Measurements from ENCODE around the gene RHOJ. TPM values are rescaled to one million over a fixed set of nuclear protein-coding genes. Genes with fewer than 3 reads are reported as not detected.

RHOJ gene
- total and polyA plus RNA-seq, 2 experiments from 2014 or later, result 0.17 TPM; not detected in 1

DNA sequence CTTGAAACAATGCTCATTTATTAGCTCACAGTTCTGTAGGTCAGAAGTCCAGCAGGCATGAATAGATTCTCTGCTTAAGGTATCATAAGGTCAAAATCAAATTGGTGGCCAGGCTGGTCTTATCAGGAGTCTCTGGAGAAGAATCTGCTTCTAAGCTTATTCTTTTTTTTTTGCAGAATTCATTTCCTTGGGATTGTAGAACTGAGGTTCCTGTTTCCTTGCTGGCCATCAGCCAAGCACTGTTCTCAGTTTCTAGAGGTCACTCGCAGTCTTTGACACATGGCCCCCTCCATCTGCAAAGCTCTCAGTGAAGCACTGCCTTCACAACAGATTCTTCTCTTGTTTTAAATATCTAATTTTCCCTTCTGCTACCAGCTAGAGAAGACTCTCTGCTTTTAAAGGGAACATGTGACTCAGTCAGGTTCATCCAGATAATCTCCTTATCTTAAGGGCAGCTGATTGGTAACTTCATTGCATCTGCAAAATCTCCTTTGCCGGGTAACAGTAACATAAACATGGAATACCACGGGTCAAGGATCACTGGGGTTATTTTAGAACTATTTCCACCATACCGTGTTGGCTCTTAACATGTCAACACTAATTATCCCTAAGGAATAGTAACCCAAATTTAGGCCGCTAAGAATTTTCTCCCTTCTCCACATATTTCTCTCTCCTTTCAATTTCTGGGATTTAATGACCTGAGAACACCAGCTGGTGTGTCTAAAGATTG, 25.3 kb downstream of the RHOJ start:
- Mint-ChIP-seq H3K4me1 (no peaks in the 10 kb centered on the region), H3K4me3 (no peak overlapping the region), H3K9me3 (no peaks in the 10 kb centered on the region), H3K36me3 (ENCODE audit: low read depth) (no peaks in the 10 kb centered on the region), H3K27ac (no peak overlapping the region), H3K27me3 (ENCODE audit: insufficient read depth, low read depth, poor library complexity) (peaks cover 6% of the 10 kb centered on the region)
- no peak overlapping the region for H3K4me3 ChIP-seq
- DNase-seq (ENCODE audit: low spot score) (no peak), ATAC-seq (no peak)
- H3K79me2 ChIP-seq (replicated peaks; ENCODE audit: insufficient read depth), result no peaks in the 10 kb centered on the region
- no peaks in the 10 kb centered on the region for H3K36me3 ChIP-seq (ENCODE audit: insufficient read depth)
- H2AFZ ChIP-seq, result no peak overlapping the region
- no peak overlapping the region for H3K4me2 ChIP-seq
- no peaks in the 10 kb centered on the region for H3K4me1 ChIP-seq (ENCODE audit: insufficient read depth)
- H3F3A ChIP-seq (replicated peaks; ENCODE audit: low read depth), result no peaks in the 10 kb centered on the region
- H3K9me2 ChIP-seq (ENCODE audit: insufficient read depth), result no peaks in the 10 kb centered on the region
- H4K20me1 ChIP-seq (replicated peaks; ENCODE audit: insufficient read depth), result no peaks in the 10 kb centered on the region
- no peak for TF ChIP-seq EZH2phosphoT487 (IDR thresholded peaks at IDR 0.05; ENCODE audit: unreplicated experiment)
- TF ChIP-seq, protein P1, sequence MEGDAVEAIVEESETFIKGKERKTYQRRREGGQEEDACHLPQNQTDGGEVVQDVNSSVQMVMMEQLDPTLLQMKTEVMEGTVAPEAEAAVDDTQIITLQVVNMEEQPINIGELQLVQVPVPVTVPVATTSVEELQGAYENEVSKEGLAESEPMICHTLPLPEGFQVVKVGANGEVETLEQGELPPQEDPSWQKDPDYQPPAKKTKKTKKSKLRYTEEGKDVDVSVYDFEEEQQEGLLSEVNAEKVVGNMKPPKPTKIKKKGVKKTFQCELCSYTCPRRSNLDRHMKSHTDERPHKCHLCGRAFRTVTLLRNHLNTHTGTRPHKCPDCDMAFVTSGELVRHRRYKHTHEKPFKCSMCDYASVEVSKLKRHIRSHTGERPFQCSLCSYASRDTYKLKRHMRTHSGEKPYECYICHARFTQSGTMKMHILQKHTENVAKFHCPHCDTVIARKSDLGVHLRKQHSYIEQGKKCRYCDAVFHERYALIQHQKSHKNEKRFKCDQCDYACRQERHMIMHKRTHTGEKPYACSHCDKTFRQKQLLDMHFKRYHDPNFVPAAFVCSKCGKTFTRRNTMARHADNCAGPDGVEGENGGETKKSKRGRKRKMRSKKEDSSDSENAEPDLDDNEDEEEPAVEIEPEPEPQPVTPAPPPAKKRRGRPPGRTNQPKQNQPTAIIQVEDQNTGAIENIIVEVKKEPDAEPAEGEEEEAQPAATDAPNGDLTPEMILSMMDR (conservative IDR thresholded peaks at IDR 0.05; ENCODE audit: low read depth in 2 of 2), result no peak
- no peak for TF ChIP-seq ZNF114 (CRISPR knock-in tag; IDR thresholded peaks at IDR 0.05)
- TF ChIP-seq CREB1 (CRISPR knock-in tag; IDR thresholded peaks at IDR 0.05; ENCODE audit: low read depth), result no peak
- TF ChIP-seq, protein P2, sequence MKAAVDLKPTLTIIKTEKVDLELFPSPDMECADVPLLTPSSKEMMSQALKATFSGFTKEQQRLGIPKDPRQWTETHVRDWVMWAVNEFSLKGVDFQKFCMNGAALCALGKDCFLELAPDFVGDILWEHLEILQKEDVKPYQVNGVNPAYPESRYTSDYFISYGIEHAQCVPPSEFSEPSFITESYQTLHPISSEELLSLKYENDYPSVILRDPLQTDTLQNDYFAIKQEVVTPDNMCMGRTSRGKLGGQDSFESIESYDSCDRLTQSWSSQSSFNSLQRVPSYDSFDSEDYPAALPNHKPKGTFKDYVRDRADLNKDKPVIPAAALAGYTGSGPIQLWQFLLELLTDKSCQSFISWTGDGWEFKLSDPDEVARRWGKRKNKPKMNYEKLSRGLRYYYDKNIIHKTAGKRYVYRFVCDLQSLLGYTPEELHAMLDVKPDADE (IDR thresholded peaks at IDR 0.05), result no peak
- no peak for TF ChIP-seq ZNF331 (CRISPR knock-in tag; IDR thresholded peaks at IDR 0.05; ENCODE audit: low read depth)
- TF ChIP-seq, protein P3, sequence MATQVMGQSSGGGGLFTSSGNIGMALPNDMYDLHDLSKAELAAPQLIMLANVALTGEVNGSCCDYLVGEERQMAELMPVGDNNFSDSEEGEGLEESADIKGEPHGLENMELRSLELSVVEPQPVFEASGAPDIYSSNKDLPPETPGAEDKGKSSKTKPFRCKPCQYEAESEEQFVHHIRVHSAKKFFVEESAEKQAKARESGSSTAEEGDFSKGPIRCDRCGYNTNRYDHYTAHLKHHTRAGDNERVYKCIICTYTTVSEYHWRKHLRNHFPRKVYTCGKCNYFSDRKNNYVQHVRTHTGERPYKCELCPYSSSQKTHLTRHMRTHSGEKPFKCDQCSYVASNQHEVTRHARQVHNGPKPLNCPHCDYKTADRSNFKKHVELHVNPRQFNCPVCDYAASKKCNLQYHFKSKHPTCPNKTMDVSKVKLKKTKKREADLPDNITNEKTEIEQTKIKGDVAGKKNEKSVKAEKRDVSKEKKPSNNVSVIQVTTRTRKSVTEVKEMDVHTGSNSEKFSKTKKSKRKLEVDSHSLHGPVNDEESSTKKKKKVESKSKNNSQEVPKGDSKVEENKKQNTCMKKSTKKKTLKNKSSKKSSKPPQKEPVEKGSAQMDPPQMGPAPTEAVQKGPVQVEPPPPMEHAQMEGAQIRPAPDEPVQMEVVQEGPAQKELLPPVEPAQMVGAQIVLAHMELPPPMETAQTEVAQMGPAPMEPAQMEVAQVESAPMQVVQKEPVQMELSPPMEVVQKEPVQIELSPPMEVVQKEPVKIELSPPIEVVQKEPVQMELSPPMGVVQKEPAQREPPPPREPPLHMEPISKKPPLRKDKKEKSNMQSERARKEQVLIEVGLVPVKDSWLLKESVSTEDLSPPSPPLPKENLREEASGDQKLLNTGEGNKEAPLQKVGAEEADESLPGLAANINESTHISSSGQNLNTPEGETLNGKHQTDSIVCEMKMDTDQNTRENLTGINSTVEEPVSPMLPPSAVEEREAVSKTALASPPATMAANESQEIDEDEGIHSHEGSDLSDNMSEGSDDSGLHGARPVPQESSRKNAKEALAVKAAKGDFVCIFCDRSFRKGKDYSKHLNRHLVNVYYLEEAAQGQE (IDR thresholded peaks at IDR 0.05; ENCODE audit: unreplicated experiment), result no peak
- TF ChIP-seq JUNB (IDR thresholded peaks at IDR 0.05; ENCODE audit: unreplicated experiment), result no peak
- TF ChIP-seq, protein P4, sequence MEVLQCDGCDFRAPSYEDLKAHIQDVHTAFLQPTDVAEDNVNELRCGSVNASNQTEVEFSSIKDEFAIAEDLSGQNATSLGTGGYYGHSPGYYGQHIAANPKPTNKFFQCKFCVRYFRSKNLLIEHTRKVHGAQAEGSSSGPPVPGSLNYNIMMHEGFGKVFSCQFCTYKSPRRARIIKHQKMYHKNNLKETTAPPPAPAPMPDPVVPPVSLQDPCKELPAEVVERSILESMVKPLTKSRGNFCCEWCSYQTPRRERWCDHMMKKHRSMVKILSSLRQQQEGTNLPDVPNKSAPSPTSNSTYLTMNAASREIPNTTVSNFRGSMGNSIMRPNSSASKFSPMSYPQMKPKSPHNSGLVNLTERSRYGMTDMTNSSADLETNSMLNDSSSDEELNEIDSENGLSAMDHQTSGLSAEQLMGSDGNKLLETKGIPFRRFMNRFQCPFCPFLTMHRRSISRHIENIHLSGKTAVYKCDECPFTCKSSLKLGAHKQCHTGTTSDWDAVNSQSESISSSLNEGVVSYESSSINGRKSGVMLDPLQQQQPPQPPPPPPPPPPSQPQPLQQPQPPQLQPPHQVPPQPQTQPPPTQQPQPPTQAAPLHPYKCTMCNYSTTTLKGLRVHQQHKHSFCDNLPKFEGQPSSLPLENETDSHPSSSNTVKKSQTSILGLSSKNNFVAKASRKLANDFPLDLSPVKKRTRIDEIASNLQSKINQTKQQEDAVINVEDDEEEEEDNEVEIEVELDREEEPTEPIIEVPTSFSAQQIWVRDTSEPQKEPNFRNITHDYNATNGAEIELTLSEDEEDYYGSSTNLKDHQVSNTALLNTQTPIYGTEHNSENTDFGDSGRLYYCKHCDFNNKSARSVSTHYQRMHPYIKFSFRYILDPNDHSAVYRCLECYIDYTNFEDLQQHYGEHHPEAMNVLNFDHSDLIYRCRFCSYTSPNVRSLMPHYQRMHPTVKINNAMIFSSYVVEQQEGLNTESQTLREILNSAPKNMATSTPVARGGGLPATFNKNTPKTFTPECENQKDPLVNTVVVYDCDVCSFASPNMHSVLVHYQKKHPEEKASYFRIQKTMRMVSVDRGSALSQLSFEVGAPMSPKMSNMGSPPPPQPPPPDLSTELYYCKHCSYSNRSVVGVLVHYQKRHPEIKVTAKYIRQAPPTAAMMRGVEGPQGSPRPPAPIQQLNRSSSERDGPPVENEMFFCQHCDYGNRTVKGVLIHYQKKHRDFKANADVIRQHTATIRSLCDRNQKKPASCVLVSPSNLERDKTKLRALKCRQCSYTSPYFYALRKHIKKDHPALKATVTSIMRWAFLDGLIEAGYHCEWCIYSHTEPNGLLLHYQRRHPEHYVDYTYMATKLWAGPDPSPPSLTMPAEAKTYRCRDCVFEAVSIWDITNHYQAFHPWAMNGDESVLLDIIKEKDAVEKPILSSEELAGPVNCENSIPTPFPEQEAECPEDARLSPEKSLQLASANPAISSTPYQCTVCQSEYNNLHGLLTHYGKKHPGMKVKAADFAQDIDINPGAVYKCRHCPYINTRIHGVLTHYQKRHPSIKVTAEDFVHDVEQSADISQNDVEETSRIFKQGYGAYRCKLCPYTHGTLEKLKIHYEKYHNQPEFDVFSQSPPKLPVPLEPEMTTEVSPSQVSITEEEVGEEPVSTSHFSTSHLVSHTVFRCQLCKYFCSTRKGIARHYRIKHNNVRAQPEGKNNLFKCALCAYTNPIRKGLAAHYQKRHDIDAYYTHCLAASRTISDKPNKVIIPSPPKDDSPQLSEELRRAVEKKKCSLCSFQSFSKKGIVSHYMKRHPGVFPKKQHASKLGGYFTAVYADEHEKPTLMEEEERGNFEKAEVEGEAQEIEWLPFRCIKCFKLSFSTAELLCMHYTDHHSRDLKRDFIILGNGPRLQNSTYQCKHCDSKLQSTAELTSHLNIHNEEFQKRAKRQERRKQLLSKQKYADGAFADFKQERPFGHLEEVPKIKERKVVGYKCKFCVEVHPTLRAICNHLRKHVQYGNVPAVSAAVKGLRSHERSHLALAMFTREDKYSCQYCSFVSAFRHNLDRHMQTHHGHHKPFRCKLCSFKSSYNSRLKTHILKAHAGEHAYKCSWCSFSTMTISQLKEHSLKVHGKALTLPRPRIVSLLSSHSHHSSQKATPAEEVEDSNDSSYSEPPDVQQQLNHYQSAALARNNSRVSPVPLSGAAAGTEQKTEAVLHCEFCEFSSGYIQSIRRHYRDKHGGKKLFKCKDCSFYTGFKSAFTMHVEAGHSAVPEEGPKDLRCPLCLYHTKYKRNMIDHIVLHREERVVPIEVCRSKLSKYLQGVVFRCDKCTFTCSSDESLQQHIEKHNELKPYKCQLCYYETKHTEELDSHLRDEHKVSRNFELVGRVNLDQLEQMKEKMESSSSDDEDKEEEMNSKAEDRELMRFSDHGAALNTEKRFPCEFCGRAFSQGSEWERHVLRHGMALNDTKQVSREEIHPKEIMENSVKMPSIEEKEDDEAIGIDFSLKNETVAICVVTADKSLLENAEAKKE (CRISPR knock-in tag; IDR thresholded peaks at IDR 0.05), result no peak
- H3K27me3 ChIP-seq (ENCODE audit: insufficient read depth), result no peaks in the 10 kb centered on the region
- no peak overlapping the region for H3K27ac ChIP-seq (ENCODE audit: low read depth)
